IMR-90 (cell line): ENCODE results near the gene HUNK. TPM values are rescaled to one million over a fixed set of nuclear protein-coding genes. Genes with fewer than 3 reads are reported as not detected.

Experiments used
- ATAC-seq: fragments of 200-7000 bp; cut with Tn5 transposase; 2 replicates; pipeline ENCODE4 v1.9.1; 2020; ENCODE audit warnings: low read depth, mild to moderate bottlenecking, moderate library complexity
- BruUV-seq: library from RNA; stranded (reverse); fragments of 400-500 nt; replicated peaks from 2 replicates; lab custom pipeline; 2021; lab: Mats Ljungman, UMichigan
- CTCF ChIA-PET: fragments of 300-600 bp; formaldehyde crosslinking; extraction: SDS; loops from one replicate; lab custom pipeline; 2021; ENCODE audit warnings: antibody characterized with exemption; lab: Yijun Ruan, JAX
- POLR2A ChIA-PET: fragments of 300-600 bp; sonication (Branson Sonifier 250); formaldehyde crosslinking; loops from one replicate; lab custom pipeline; 2022; ENCODE audit warnings: antibody characterized with exemption; ENCODE audit not compliant: unreplicated experiment; lab: Charles Lee
- DNase-seq: peaks from one replicate; pipeline ENCODE4 v3.0.0; 2013
- H2AFZ ChIP-seq: replicated peaks from 2 replicates; pipeline ENCODE3; 2013; ENCODE audit warnings: low read length, mild to moderate bottlenecking; ENCODE audit not compliant: poor library complexity
- H2AK5ac ChIP-seq: 2 replicates; pipeline ENCODE4 v1.6.1; 2013; ENCODE audit warnings: low read depth, low read length, inconsistent platforms
- H2AK9ac ChIP-seq: replicated peaks from 2 replicates; pipeline ENCODE3; 2013; ENCODE audit warnings: mild to moderate bottlenecking, low read depth, low read length, moderate library complexity; ENCODE audit not compliant: poor library complexity
- H2BK120ac ChIP-seq: 2 replicates; pipeline ENCODE4 v1.6.1; 2013; ENCODE audit warnings: low read depth, low read length, inconsistent platforms
- H2BK15ac ChIP-seq: 3 replicates; pipeline ENCODE4 v1.6.1; 2013; ENCODE audit warnings: low read depth, low read length, inconsistent platforms
- H2BK20ac ChIP-seq: 2 replicates; pipeline ENCODE4 v1.6.1; 2013; ENCODE audit warnings: low read depth, mild to moderate bottlenecking, inconsistent platforms, low read length, moderate library complexity
- H2BK5ac ChIP-seq: 2 replicates; pipeline ENCODE4 v1.6.1; 2013; ENCODE audit warnings: mild to moderate bottlenecking, low read depth, low read length, inconsistent platforms; ENCODE audit not compliant: poor library complexity, severe bottlenecking
- H3K14ac ChIP-seq: replicated peaks from 2 replicates; pipeline ENCODE4 v1.6.1; 2013; ENCODE audit warnings: low read depth, low read length, inconsistent platforms
- H3K18ac ChIP-seq: 2 replicates; pipeline ENCODE4 v1.6.1; 2013; ENCODE audit warnings: low read depth, low read length, control low read depth
- H3K23ac ChIP-seq: 2 replicates; pipeline ENCODE4 v1.6.1; 2013; ENCODE audit warnings: low read depth, low read length, inconsistent platforms
- H3K27ac ChIP-seq: 2 replicates; pipeline ENCODE4 v1.5.1; 2013; ENCODE audit warnings: mild to moderate bottlenecking, control low read depth, low read length; ENCODE audit not compliant: insufficient read depth
- H3K27me3 ChIP-seq: 2 replicates; pipeline ENCODE4 v1.6.1; 2013; ENCODE audit warnings: low read length; ENCODE audit not compliant: control insufficient read depth, insufficient read depth
- H3K36me3 ChIP-seq: 2 replicates; pipeline ENCODE4 v1.6.1; 2013; ENCODE audit warnings: low read length, mixed read lengths; ENCODE audit not compliant: control insufficient read depth, insufficient read depth
- H3K4ac ChIP-seq: 2 replicates; pipeline ENCODE4 v1.6.1; 2013; ENCODE audit warnings: low read depth, low read length, inconsistent platforms
- H3K4me1 ChIP-seq: 2 replicates; pipeline ENCODE4 v1.6.1; 2013; ENCODE audit warnings: low read length, mixed read lengths; ENCODE audit not compliant: control insufficient read depth, insufficient read depth
- H3K4me2 ChIP-seq: 2 replicates; pipeline ENCODE4 v1.6.1; 2013; ENCODE audit warnings: low read depth, mild to moderate bottlenecking, control low read depth, low read length, moderate library complexity
- H3K4me3 ChIP-seq: 2 replicates; pipeline ENCODE4 v1.5.1; 2013; ENCODE audit warnings: low read depth, mild to moderate bottlenecking, control low read depth, low read length, moderate library complexity; ENCODE audit not compliant: insufficient read depth
- H3K56ac ChIP-seq: 2 replicates; pipeline ENCODE4 v1.6.1; 2013; ENCODE audit warnings: low read length, inconsistent platforms; ENCODE audit not compliant: insufficient read depth; ENCODE audit errors: extremely low read depth
- H3K79me1 ChIP-seq, 2 experiments: 2 replicates each; pipeline ENCODE4 v1.6.1; 2013; ENCODE audit warnings: low read length in 2 of 2, inconsistent platforms in 1 of 2, low read depth in 1 of 2
- H3K9ac ChIP-seq: 2 replicates; pipeline ENCODE4 v1.6.1; 2013; ENCODE audit warnings: low read depth, low read length, control low read depth
- H3K9me1 ChIP-seq: 2 replicates; pipeline ENCODE4 v1.6.1; 2013; ENCODE audit warnings: low read length, inconsistent platforms; ENCODE audit not compliant: insufficient read depth
- H3K9me3 ChIP-seq: 2 replicates; pipeline ENCODE4 v1.6.1; 2013; ENCODE audit warnings: low read length; ENCODE audit not compliant: control insufficient read depth, insufficient read depth
- H4K20me1 ChIP-seq: 2 replicates; pipeline ENCODE4 v1.6.1; 2013; ENCODE audit warnings: low read length, inconsistent platforms; ENCODE audit not compliant: insufficient read depth
- H4K5ac ChIP-seq: 2 replicates; pipeline ENCODE4 v1.6.1; 2013; ENCODE audit warnings: mild to moderate bottlenecking, low read depth, low read length, control low read depth
- H4K8ac ChIP-seq, 2 experiments: 2 replicates each; pipeline ENCODE4 v1.6.1; 2013; ENCODE audit warnings: low read depth in 2 of 2, low read length in 2 of 2, control low read depth in 1 of 2, inconsistent platforms in 1 of 2
- H4K91ac ChIP-seq: 2 replicates; pipeline ENCODE4 v1.6.1; 2013; ENCODE audit warnings: low read depth, low read length, inconsistent platforms; ENCODE audit not compliant: insufficient read depth
- MAFK ChIP-seq: IDR thresholded peaks from 2 replicates; pipeline ENCODE4 v1.6.1; 2012; ENCODE audit warnings: low read depth, low read length, improper control_type of control experiment
- NFE2L2 ChIP-seq: fragments of 150-350 bp; IDR thresholded peaks from 2 replicates; pipeline ENCODE4 v1.6.1; 2016; ENCODE audit warnings: low read depth, mild to moderate bottlenecking, low read length
- RCOR1 ChIP-seq: IDR thresholded peaks from 2 replicates; pipeline ENCODE4 v1.6.1; 2012; ENCODE audit warnings: mild to moderate bottlenecking, low read length, improper control_type of control experiment; ENCODE audit not compliant: insufficient replicate concordance
- WGBS, 2 experiments: methylation state at CpG; one replicate each; pipeline versions ENCODE4 v1.1.5 to v1.1.7; 2013; ENCODE audit warnings: missing lambda C conversion rate in 2 of 2; ENCODE audit not compliant: insufficient read length in 1 of 2; ENCODE audit errors: extremely low coverage in 2 of 2; 5-methylcytosine and 5-hydroxymethylcytosine counted together
- dilution Hi-C: fragments of 300-500 bp; cut with HindIII; formaldehyde crosslinking; loops from one replicate; pipeline ENCODE4 v1.14.3; 2018; ENCODE audit warnings: low sequenced_read_pairs; ENCODE audit not compliant: unreplicated experiment
- in situ Hi-C: fragments of 300-500 bp; cut with MboI; formaldehyde crosslinking; loops from 3 replicates; pipeline ENCODE4 v1.14.3; 2019; ENCODE audit warnings: low sequenced_read_pairs, inconsistent platforms, mixed read lengths
- intact Hi-C: fragments of 100-400 bp; cut with micrococcal nuclease; formaldehyde crosslinking; loops from 2 replicates; pipeline ENCODE4 v1.10.0; 2022
- polyA plus RNA-seq, 3 experiments: library from polyadenylated mRNA; depleted of rRNA; stranded (reverse); fragments of >200 nt; gene quantifications; 2 replicates each; pipeline ENCODE4 v1.2.3, GENCODE V29; 2012; ENCODE audit warnings: low replicate concordance in 1 of 3
- total RNA-seq: library from RNA; depleted of rRNA; stranded (reverse); fragments of >200 nt; gene quantifications from 2 replicates; pipeline ENCODE4 v1.2.3, GENCODE V29; 2012
- TF ChIP-seq, protein P1 (sequence below): fragments of 150-350 bp; IDR thresholded peaks from 2 replicates; pipeline ENCODE4 v1.6.1; 2017; ENCODE audit warnings: mild to moderate bottlenecking, antibody characterized with exemption, low read length, low read depth

HUNK gene
- total and polyA plus RNA-seq, 2 of the 4 experiments (the other 2 are of a cell fraction): 1.0 to 2.0 TPM

DNA sequence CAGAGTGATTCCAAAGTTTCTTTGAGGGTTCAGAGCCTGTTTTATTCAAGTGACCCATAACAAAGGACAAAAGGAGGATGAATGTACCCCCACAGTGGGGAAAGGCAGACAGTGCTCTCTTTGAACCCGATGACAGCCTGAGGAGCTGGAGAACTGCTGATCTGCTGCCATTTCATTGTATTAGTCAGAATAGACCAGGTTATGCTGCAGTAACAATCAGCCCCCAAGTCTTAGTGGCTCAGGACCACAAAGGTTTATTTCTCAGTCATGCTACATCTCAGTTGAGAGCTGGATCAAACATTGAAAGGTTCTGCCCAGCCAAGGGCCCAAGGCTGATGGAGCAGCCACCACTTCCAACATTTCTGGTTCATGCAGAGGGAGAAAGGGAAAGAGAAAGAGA lies 88.9 kb downstream of the HUNK start:
- Histone ChIP-seq H3K36me3 (peaks cover 4% of the 10 kb centered on the region; the same call in 1 of the 2 replicates), H4K8ac (no peak overlapping the region), H2AK5ac (no peak overlapping the region), H3K18ac (no peak overlapping the region), H3K27ac (no peak overlapping the region), H2BK120ac (no peak overlapping the region), H3K4me2 (no peak overlapping the region), H4K20me1 (no peaks in the 10 kb centered on the region), H3K79me1 (no peaks in the 10 kb centered on the region), H3K9me3 (no peaks in the 10 kb centered on the region), H2BK15ac (no peak overlapping the region), H2AK9ac (no peak overlapping the region), H2BK5ac (no peak overlapping the region), H3K27me3 (no peaks in the 10 kb centered on the region), H3K4me3 (no peak overlapping the region), H3K9me1 (0 out of 2 replicates have a peak, but pooled peaks cover 5% of the 10 kb centered on the region), H3K4ac (no peak overlapping the region), H2AFZ (no peak overlapping the region), H3K9ac (no peak overlapping the region), H3K4me1 (no peaks in the 10 kb centered on the region), H2BK20ac (no peak overlapping the region), H4K91ac (no peak overlapping the region), H3K56ac (no peak overlapping the region), H3K23ac (no peak overlapping the region), H3K14ac (no peak overlapping the region), H4K5ac (no peak overlapping the region)
- ATAC-seq (no peak), DNase-seq (no peak)
- BruUV-seq: no TSS peak
- ChIA-PET POLR2A (interaction anchor here (0.6 kb wide), 1 partner anchor 14 kb away, joined by 6 read pairs; no protein-coding TSS in a partner anchor), CTCF (no interaction called here)
- in situ Hi-C loops: no loop called here
- dilution Hi-C loops: no loop called here
- no CpG with 5 or more reads among the region's 1 CpG for WGBS, 2 experiments
- TF ChIP-seq NFE2L2 (no peak), RCOR1 (no peak), MAFK (no peak)
- TF ChIP-seq, protein P1, sequence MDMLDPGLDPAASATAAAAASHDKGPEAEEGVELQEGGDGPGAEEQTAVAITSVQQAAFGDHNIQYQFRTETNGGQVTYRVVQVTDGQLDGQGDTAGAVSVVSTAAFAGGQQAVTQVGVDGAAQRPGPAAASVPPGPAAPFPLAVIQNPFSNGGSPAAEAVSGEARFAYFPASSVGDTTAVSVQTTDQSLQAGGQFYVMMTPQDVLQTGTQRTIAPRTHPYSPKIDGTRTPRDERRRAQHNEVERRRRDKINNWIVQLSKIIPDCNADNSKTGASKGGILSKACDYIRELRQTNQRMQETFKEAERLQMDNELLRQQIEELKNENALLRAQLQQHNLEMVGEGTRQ: no peak
- intact Hi-C loops: no loop called here
